Measurements from ENCODE around the gene NR1H3. TPM values are rescaled to one million over a fixed set of nuclear protein-coding genes. Genes with fewer than 3 reads are reported as not detected.

The NR1H3 gene
- polyA plus RNA-seq, 1 of the 3 experiments (the other 2 are of a cell fraction): 7.3 TPM

- TF ChIP-seq TCF12 (IDR thresholded peaks at IDR 0.05): no peak
- TF ChIP-seq SIN3A (IDR thresholded peaks at IDR 0.05; ENCODE audit: borderline replicate concordance, low read depth, low read length): no peak
Measured at GRCh38 chr11:47280860-47281259, 23.1 kb downstream of the NR1H3 start (continued).

GRCh38 chr11:47282462-47282861 is 24.7 kb downstream of the NR1H3 start:
- no peaks in the 10 kb centered on the region for H3K27me3 ChIP-seq (ENCODE audit: insufficient read depth)
- peaks cover 50 to 72% of the 10 kb centered on the region in 2 experiments for H3K36me3 ChIP-seq (replicated peaks in 1 of 2; ENCODE audit: control insufficient read depth in 1 of 2, insufficient read depth in 2 of 2, low read length in 1 of 2)
- no peak overlapping the region for H3K4me2 ChIP-seq
- H4K20me1 ChIP-seq (ENCODE audit: insufficient read depth): no peaks in the 10 kb centered on the region
- no peak overlapping the region for H2AFZ ChIP-seq (ENCODE audit: low read depth)
- no peaks in the 10 kb centered on the region for H3K9me3 ChIP-seq
- WGBS (ENCODE audit: low lambda C conversion rate): 97% methylated on average over 7 of the region's 7 CpGs
- no peak overlapping the region for H3K27ac ChIP-seq (ENCODE audit: low read depth in 2 of 2, low read length in 1 of 2)
- no peaks in the 10 kb centered on the region for H3K9me2 ChIP-seq
- no peak for TF ChIP-seq USF2 (IDR thresholded peaks at IDR 0.05; ENCODE audit: borderline replicate concordance, low read depth, low read length)
- no peak for TF ChIP-seq EZH2phosphoT487 (IDR thresholded peaks at IDR 0.05; ENCODE audit: borderline replicate concordance, low read depth)
- no peak for TF ChIP-seq RXRA (IDR thresholded peaks at IDR 0.05; ENCODE audit: borderline replicate concordance, low read depth)
- TF ChIP-seq TCF12 (IDR thresholded peaks at IDR 0.05): no peak
- DNase-seq: no peak
- peaks cover 3% of the 10 kb centered on the region for H3F3A ChIP-seq (replicated peaks; ENCODE audit: insufficient read depth)
- no peak overlapping the region for H3K4me3 ChIP-seq (ENCODE audit: low read depth in 2 of 2, low read length in 1 of 2)
- ChIA-PET POLR2A (no interaction called here), CTCF (no interaction called here)
- H3K9ac ChIP-seq: no peak overlapping the region
- H3K79me2 ChIP-seq (ENCODE audit: insufficient read depth): no peaks in the 10 kb centered on the region
- no peaks in the 10 kb centered on the region; a peak in 1 of 4 replicates for H3K4me1 ChIP-seq (ENCODE audit: control insufficient read depth in 1 of 2, insufficient read depth in 2 of 2, low read depth in 1 of 2, low read length in 1 of 2)

- Histone ChIP-seq H3K9ac (no peak overlapping the region), H3K36me3 (replicated peaks in 1 of 2; ENCODE audit: control insufficient read depth in 1 of 2, insufficient read depth in 2 of 2, low read length in 1 of 2) (peaks cover 36 to 66% of the 10 kb centered on the region in 2 experiments), H4K20me1 (ENCODE audit: insufficient read depth) (no peaks in the 10 kb centered on the region), H3K27me3 (ENCODE audit: insufficient read depth) (no peaks in the 10 kb centered on the region), H3K4me3 (ENCODE audit: low read depth in 2 of 2, low read length in 1 of 2) (no peak overlapping the region), H2AFZ (ENCODE audit: low read depth) (no peak overlapping the region), H3K9me2 (no peaks in the 10 kb centered on the region), H3K4me1 (ENCODE audit: control insufficient read depth in 1 of 2, insufficient read depth in 2 of 2, low read depth in 1 of 2, low read length in 1 of 2) (no peaks in the 10 kb centered on the region), H3K4me2 (no peak overlapping the region), H3K9me3 (no peaks in the 10 kb centered on the region), H3K27ac (ENCODE audit: low read depth in 2 of 2, low read length in 1 of 2) (no peak overlapping the region), H3F3A (replicated peaks; ENCODE audit: insufficient read depth) (no peaks in the 10 kb centered on the region), H3K79me2 (ENCODE audit: insufficient read depth) (no peaks in the 10 kb centered on the region)
- POLR2A ChIA-PET: no interaction called here
- no peak for TF ChIP-seq SIN3A (IDR thresholded peaks at IDR 0.05; ENCODE audit: borderline replicate concordance, low read depth, low read length)
- DNase-seq: no peak
- CTCF ChIA-PET: interaction anchor here (1.1 kb wide), 1 partner anchor 71 kb away, joined by 6 read pairs; no protein-coding TSS in a partner anchor
- 86% methylated on average over 4 of the region's 4 CpGs for WGBS (ENCODE audit: low lambda C conversion rate)
Measured at GRCh38 chr11:47284151-47284550, 26.4 kb downstream of the NR1H3 start.

GRCh38 chr11:47285969-47286770 is 28.4 kb downstream of the NR1H3 start:
- POLR2A ChIA-PET: no interaction called here
- Histone ChIP-seq H3K36me3 (replicated peaks in 1 of 2; ENCODE audit: control insufficient read depth in 1 of 2, insufficient read depth in 2 of 2, low read length in 1 of 2) (peaks cover 33 to 73% of the 10 kb centered on the region in 2 experiments), H3F3A (replicated peaks; ENCODE audit: insufficient read depth) (no peaks in the 10 kb centered on the region), H2AFZ (ENCODE audit: low read depth) (no peak overlapping the region), H3K9me3 (no peaks in the 10 kb centered on the region), H3K4me2 (no peak overlapping the region), H3K9me2 (no peaks in the 10 kb centered on the region), H3K9ac (no peak overlapping the region), H3K79me2 (ENCODE audit: insufficient read depth) (no peaks in the 10 kb centered on the region), H3K4me3 (ENCODE audit: low read depth in 2 of 2, low read length in 1 of 2) (no peak overlapping the region), H4K20me1 (ENCODE audit: insufficient read depth) (no peaks in the 10 kb centered on the region), H3K4me1 (ENCODE audit: control insufficient read depth in 1 of 2, insufficient read depth in 2 of 2, low read depth in 1 of 2, low read length in 1 of 2) (no peaks in the 10 kb centered on the region), H3K27me3 (ENCODE audit: insufficient read depth) (no peaks in the 10 kb centered on the region), H3K27ac (ENCODE audit: low read depth in 2 of 2, low read length in 1 of 2) (no peak overlapping the region)
- CTCF ChIA-PET: interaction anchor here (0.8 to 1.2 kb wide), 2 partner anchors 15 to 108 kb away, joined by 3 to 4 read pairs; no protein-coding TSS in a partner anchor
- DNase-seq: no peak
- 94% methylated on average over 12 of the region's 13 CpGs for WGBS (ENCODE audit: low lambda C conversion rate)
- TF ChIP-seq USF1 (IDR thresholded peaks at IDR 0.05; ENCODE audit: borderline replicate concordance, low read depth) (no peak), RXRA (IDR thresholded peaks at IDR 0.05; ENCODE audit: borderline replicate concordance, low read depth) (no peak), MAX (IDR thresholded peaks at IDR 0.05; ENCODE audit: low read depth) (no peak), MXI1 (IDR thresholded peaks at IDR 0.05; ENCODE audit: low read depth, low read length) (no peak), GABPA (IDR thresholded peaks at IDR 0.05; ENCODE audit: low read depth) (no peak), USF2 (IDR thresholded peaks at IDR 0.05; ENCODE audit: borderline replicate concordance, low read depth, low read length) (no peak), RAD21 (IDR thresholded peaks at IDR 0.05; ENCODE audit: low read length) (no peak), IRF3 (IDR thresholded peaks at IDR 0.05; ENCODE audit: low read depth, low read length) (no peak), PBX3 (IDR thresholded peaks at IDR 0.05) (no peak)

Data from SK-N-SH (cell line).